Fibroblast of the aortic adventitia (primary cell): ENCODE results near the gene PSMA6. TPM values are rescaled to one million over a fixed set of nuclear protein-coding genes. Genes with fewer than 3 reads are reported as not detected.

ENCODE experiments used
- DNase-seq: peaks from one replicate; pipeline ENCODE4 v3.0.0-alpha.2; 2010; ENCODE audit warnings: low read depth
- H3K4me3 ChIP-seq: 2 replicates; pipeline ENCODE4 v1.5.1; 2011; ENCODE audit warnings: low read depth, mild to moderate bottlenecking, control low read depth, low read length, moderate library complexity
- CTCF ChIP-seq: IDR thresholded peaks from 2 replicates; pipeline ENCODE4 v1.5.1; 2011; ENCODE audit warnings: mild to moderate bottlenecking, low read length, control low read depth, inconsistent platforms; ENCODE audit not compliant: insufficient read depth
- total RNA-seq: library from RNA; depleted of rRNA; stranded (reverse); fragments of >200 nt; gene quantifications from 2 replicates; pipeline ENCODE4 v1.2.3, GENCODE V29; 2012; ENCODE audit warnings: low replicate concordance

Gene PSMA6
- total RNA-seq, 1 donor, result 184 TPM

GRCh38 chr14:35281341-35281740 is 10.8 kb upstream of the PSMA6 start:
- DNase-seq, result no peak
- H3K4me3 ChIP-seq, result no peak overlapping the region
- no peak for TF ChIP-seq CTCF

GRCh38 chr14:35284506-35284905 is 7.7 kb upstream of the PSMA6 start:
- no peak overlapping the region for H3K4me3 ChIP-seq
- no peak for DNase-seq
- TF ChIP-seq CTCF, result no peak

- no peak for TF ChIP-seq CTCF
- DNase-seq, result no peak
- H3K4me3 ChIP-seq, result no peak overlapping the region
Observed at GRCh38 chr14:35285168-35286002, 6.8 kb upstream of the PSMA6 start.

GRCh38 chr14:35286003-35286600 is 6.1 kb upstream of the PSMA6 start:
- no peak for TF ChIP-seq CTCF
- no peak for DNase-seq
- no peak overlapping the region for H3K4me3 ChIP-seq

- DNase-seq, result no peak
- H3K4me3 ChIP-seq, result no peak overlapping the region
- TF ChIP-seq CTCF, result no peak
Observed at GRCh38 chr14:35286707-35287106, 5.5 kb upstream of the PSMA6 start.

GRCh38 chr14:35287431-35288013 is 4.7 kb upstream of the PSMA6 start:
- no peak for TF ChIP-seq CTCF
- DNase-seq, result peak; percentile 67
- no peak overlapping the region for H3K4me3 ChIP-seq
